HG03066 (cell line): ENCODE measurements around the gene PTCH2.
"Not testable (repeated sequence)": the region's sequence is repeated elsewhere in the genome, so short reads cannot be mapped to it uniquely, and the experiment has no call there.

Experiments
- ATAC-seq: cut with Tn5 transposase; IDR thresholded peaks from one replicate; pipeline ENCODE4 v1.9.1; 2021; ENCODE audit warnings: low read depth; ENCODE audit not compliant: unreplicated experiment

The PTCH2 gene

DNA sequence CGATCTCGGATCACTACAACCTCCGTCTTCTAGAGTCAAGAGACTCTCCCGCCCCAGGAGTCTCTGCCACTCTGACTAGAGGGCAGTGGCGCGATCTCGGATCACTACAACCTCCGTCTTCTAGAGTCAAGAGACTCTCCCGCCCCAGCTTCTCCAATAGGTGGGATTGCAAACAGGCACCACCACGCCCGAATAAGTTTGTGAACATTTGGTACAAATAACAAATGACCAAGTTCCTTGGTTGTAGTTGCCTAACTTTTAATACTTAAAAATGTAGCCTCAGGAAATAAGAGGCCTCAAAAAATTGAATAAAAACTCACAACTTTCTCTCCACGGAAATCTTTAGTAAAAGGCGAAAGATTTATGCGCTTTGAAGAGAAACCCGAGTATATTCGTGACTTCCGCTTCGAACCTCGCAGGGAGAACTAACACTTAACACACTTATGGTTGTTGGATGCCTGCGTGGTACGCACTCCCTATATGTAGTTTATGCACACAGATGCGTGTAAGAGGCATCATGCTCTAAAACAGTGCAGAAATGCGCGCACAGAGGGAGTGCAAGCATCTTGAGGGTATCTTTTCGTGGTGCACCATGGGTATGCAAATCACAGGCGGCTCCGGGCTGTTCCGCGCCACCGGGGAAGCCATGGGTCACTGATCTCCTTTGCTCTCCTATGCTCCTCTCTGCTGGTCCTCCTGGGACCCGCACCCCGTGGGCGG, 23.3 kb downstream of the PTCH2 start:
- peak; percentile 78 for ATAC-seq

DNA sequence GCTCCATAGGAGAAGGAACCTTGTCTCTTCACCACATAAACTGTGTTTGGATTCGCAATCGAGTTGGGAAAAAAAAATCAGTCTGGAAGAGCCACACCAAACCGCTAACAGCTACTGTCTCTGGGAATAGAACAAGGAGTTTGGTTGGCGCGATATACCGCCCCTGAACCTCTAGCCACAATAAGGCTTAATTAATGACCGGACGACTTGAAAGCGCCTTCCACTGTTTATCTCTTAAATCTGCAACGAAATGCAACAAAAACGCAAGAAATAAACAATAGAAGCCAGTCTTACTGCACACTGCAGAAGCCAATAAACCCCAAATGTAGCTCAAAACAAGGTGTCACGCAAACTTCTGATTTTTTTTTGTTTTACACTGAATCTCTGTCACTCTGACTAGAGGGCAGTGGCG, 23.9 kb downstream of the PTCH2 start:
- ATAC-seq, result no peak

DNA sequence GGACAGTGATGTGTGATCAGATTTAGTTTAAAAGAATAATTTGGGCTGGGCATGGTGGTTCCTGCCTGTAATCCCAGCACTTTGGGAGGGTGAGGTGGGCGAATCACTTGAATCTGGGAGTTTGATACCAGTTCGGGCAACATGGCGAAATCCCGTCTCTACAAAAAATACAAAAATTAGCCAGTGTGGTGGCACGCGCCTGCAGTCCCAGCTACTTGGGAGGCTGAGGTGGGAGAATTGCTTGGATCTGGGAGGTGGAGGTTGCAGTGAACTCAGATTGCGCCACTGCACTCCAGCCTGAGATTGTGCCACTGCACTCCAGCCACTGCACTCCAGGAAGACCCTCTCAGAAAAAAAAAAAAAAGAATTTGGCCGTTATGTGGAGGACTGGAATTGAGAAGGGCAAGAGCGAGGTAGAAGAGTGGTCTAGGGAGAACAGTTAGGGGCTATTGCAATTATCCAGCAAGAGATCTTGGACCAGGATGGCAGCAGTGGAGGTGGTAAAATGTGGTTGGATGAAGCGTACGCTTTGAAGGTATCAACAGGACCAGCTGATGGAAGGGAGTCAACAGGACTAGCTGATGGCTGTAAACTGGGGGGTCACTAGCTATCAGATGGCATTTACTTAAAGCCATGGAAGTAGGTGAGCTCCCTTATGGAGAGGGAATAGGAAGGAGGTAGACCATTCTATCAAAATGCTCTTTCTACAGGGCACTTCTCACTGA, 25.1 kb downstream of the PTCH2 start:
- no peak for ATAC-seq

DNA sequence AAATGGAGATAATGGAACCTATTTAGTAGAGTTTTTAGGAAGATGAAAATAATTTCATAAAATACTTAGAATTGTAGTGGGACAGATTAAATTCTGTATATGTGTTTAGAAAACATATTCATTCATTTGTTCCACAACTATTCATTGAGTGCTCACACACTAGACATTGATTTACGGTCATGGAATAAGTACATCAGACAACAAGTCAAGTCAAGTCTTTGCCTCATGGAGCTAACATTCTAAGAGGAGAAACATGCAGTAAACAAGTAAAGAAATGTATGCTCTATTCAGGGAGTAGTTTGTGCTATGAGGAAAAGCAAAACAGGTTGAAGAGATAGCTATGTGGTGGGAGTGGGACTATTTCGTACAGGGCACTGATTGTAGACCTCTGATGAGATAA, 25.7 kb downstream of the PTCH2 start:
- ATAC-seq, result no peak

DNA sequence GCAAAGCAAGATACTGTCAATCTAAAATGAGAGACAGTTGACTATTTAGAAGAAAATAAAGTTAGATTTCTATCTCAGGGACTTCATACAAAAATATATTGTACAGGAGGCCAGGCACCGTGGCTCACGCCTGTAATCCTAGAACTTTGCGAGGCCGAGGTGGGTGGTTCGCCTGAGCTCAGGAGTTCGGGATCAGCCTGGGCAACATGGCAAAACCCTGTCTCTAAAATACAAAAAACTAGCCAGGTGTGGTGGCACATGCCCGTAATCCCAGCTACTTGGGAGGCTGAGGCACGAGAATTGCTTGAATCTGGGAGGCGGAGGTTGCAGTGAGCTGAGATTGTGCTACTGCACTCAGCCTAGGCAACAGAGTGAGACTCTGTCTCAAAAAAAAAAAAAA, 27.1 kb downstream of the PTCH2 start:
- ATAC-seq, result not testable (repeated sequence)

DNA sequence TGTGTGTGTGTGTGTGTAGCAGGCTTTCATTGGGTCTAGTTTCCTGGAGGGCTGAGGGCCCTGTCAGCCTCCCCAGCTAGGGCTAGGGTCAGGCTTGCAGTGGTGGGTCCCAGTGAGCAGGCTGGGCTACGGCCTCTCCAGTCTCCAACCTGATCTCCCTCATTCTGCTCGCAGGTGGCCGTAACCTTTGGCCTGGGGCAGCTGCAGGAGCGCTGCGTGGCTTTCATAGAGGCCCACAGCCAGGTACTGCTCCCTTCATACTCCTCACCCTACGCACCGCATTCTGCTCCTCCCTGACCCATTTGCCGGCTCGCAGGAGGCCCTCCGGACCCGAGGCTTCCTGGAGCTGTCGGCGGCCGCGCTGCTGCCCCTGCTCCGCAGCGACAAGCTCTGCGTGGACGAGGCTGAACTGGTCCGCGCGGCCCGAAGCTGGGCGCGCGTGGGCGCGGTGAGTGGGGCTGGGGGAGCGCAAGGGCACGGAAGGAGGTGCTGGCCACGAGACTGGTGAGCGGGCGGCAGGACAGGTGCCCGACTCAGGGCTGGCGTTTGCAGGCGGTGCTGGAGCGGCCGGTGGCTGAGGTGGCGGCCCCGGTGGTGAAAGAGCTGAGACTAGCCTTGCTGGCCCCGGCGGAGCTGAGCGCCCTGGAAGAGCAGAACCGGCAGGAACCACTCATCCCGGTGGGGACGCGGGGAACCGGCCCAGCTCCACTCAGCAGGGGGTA, 30.1 kb downstream of the PTCH2 start:
- no peak for ATAC-seq

DNA sequence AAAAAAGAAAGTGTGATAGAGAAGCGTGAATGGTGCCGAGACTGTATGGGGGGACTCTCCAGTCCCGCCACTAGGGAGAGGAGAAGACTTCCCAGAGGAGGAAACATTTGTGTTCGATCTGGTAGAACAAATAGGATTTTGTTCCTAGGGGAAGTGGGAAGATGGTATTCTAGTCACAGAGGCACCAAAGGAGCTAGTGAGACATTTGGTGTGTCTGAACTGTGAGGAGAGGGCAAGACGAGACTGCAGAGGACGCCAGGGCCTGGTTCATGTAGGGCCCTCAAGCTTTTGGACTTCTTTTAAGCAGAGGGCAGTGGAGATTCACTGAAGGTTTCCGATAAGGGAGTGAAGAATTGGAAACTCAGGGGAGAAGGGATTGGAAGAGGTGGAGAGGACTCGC, 31.8 kb downstream of the PTCH2 start:
- no peak for ATAC-seq

DNA sequence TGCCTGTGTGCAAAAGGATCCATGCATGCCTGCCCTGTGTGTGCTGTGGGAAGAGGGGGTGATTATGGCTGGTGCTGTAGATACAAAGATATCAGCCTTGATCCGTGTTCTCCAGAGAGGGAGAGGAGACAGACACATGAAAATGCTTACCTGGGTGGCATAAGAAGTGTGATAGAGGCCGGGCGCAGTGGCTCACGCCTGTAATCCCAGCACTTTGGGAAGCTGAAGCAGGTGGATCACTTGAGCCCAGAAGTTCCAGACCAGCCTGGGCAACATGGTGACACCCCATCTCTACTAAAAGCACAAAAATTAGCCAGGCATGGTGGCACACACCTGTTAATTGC, 32.3 kb downstream of the PTCH2 start:
- not testable (repeated sequence) for ATAC-seq

DNA sequence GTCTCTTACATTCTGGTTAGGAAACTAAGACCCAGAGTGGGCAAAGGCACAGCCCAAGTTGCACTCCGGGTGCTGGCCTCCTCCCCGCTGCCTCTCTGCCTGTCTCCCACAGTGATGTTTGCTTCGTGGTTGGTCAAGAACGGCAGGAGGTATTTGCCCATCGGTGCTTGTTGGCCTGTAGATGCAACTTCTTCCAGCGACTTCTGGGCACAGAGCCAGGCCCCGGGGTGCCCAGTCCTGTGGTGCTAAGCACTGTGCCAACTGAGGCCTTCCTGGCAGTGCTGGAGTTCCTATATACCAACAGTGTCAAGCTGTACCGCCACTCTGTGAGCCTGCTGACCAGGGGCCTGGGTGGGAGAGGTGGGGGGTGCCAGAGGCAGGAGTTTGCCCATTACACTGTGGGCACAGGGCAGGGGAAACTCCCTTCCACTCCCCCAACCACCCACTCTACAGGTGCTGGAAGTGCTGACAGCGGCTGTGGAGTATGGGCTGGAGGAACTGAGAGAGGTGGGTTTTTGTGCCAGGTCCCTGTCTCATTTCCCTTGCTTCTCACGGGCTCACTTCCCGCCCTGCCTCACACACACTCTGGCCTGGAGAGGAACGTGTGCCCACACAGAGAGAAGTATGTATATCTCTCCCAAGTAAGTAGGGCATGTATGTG, 32.8 kb downstream of the PTCH2 start:
- no peak for ATAC-seq

DNA sequence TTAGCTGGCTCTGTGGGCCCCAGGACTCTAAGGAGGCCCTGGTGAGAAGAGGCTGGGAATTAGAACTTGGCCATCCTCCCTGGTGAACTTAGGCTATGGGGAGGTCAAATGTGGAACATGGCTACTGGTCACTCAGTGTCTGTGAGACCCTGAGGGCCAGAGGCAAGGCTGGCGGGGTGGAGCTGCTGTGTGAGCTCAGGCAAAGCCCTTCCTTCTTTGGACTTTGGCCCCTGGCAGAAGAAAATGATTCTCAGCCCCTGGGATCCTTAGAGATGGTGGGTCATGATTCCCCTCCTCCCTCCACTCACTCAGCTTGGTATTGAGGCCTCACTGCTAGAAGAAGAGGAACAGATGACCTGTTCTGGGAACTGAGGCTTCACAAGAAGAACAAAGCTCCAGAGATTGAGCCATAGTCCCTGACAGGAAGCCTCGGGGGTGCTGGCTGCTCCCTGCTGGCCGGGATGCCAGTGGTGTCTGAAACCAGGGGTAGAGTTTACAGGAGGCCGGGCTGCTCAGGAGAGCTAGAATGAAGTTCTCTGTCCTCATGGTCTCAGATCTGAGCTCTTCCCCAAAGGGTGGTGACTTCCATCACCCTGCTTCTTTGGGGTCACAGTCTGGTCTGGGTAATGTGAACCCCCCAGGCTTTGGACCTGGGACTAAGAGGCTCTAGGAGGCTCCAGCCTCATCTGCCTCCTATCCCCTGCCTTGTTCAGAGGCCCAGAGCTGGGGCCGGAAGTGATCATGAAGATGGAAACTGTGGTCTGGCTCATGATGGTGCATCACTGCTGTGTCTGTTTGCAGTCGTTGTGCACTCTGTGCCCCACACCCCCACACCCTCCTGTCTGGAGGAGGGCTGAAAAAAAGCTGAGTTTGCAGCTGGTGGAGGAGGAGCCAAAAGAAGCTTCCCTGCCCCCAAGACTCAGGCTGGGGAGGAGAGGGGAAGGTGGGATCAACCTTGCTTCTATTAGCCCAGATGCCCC, 33.8 kb downstream of the PTCH2 start:
- peak; percentile 56 for ATAC-seq

DNA sequence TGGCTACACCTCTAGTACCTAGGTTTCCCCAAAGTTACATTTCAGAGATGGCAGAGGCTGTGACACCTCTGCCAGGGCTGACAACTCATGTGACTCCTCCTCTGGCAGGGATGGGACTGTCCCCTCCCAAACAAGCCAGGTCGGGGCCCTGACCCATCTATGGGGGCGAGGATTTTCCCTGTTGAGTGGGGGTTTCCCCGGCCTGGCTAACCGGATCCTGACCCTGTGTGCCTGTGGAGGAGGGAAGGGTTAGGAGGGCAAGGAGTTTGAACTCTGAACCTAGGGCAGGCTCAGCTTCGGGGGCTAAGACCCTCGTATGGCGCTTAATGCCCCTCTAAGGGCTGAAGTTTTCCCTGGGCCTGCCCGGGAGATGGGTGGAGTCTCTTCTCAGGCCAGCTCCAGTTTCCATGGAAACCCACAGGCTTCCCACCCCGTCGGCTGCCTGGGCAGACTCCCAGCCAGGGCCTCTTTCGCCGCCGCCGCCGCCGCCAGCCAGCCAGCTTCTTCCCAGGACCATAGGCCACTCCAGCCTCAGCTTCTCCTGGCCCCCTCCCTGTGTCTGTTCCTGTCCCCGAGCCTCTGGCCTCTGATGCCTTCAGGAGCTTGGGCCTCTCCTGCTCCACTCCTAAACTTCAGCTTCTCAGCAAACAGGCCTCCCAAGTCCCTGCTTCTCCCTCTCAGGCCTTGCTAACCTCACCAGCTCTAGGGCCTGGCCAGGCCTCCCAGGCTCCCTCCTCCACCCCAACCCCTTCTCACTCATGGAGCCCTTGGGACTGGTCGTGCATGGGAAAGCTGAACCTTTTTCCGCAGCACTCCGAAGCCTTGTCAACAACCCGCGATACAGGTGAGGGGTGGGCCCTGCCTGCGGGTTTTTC, 34.8 kb downstream of the PTCH2 start, which contains the start of gene BTBD19:
TSS of gene BTBD19 (plus strand) at position 461 of the 875 bp plus-strand sequence. CDS start at position 759, 298 bp downstream.
- ATAC-seq, result peak; percentile 25

DNA sequence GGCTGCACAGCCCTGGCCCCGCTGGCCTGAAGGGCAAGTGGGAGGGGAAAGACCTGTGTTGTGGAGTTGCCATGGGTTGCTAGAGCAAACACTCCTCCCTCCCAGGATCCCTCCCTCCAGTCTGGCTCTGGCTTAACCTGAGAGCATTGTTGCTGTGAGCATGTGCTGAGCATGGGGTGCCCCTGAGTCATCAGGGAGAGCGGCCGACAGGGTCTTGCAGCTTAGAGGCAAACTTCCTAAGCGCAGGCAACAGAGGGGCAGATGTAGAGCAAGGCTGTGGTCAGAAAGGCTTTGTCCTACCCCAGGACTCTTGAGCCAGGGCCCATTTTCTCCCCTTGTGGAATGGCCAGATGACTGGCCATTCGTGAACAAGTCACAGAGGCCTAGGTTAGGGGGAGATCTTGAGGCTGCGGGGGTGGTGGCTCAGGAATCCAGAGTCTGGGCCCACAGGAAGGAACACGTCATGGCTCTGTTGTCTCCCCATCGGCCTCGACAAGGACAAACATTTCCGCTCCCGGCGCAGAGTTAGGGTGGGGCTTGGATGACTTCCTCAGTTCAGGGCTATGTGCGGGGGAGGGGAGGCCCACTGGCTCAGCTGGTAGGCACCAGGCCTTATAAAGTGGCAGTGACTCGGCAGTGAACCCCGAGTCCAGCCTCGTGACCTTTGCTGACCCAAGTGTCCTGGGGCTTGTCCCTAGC, 35.5 kb downstream of the PTCH2 start:
- peak; percentile 34 for ATAC-seq

DNA sequence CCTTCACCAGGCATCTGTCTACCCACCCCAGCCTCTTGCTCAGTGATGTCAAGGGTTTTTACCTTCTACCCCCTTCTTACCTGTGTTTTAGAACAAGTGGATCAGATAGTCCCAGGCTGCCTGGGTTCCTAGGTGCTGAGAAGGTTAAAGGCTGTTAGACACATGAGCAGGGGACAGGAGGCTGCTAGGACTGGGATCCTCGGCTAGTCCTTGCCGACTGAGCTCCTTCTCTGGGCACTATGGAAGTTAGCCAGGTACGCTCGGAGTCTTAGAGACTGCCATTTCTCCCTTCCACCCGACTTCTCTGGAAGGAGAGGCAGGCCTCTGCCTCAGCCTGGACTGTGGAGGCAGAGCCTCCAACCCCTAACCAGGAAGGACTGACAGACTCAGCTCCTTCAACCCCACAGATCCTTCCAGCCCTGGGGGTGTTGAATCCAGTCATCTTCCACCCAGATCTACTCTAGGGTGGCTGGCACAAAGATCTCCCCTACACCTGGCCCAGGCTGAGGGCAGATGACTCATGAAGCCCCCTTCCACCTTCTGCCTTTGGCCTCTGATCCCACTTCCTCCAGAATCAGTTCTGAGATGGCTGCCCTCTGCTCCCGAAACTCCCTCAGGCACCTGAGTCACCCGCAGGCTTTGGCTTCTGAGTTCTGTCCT, 36.2 kb downstream of the PTCH2 start, which contains the start of gene DYNLT4:
TSS of gene DYNLT4 (minus strand) at position 648 of the 660 bp plus-strand sequence. CDS start 683 bp downstream, outside the sequence.
- no peak for ATAC-seq

DNA sequence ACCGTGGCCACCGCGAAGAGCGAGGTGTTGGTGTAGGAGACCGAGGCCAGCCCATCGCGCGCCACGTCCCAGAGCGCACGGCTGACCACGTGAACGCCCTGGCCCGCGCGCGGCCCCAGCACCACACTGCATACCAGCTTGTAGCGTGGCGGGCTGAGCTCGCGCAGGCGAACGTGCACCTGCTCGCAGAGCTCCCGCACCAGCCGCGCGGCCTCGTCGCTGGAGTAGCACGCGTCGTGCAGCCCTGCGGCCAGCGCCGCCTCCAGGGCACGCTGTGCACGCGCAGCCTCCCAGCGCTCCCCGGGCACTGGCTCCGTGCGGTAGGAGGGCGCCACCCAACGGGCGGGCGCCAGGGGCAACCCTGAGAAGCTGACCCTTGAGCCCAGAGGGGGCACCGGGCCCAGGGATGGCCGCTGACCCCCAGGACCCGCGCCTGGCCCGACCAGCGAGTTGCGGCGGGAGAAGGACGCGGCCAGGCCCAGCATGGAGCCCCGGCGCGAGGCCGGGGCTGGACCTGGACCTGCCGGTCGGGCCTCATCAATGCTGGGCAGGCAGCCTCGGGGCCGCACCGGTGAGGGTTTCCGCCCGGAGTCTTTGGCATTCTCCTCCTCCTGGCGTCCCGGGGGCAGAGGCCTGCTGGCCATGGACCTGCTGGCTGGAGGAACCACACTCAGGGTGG, 36.9 kb downstream of the PTCH2 start:
- no peak for ATAC-seq

DNA sequence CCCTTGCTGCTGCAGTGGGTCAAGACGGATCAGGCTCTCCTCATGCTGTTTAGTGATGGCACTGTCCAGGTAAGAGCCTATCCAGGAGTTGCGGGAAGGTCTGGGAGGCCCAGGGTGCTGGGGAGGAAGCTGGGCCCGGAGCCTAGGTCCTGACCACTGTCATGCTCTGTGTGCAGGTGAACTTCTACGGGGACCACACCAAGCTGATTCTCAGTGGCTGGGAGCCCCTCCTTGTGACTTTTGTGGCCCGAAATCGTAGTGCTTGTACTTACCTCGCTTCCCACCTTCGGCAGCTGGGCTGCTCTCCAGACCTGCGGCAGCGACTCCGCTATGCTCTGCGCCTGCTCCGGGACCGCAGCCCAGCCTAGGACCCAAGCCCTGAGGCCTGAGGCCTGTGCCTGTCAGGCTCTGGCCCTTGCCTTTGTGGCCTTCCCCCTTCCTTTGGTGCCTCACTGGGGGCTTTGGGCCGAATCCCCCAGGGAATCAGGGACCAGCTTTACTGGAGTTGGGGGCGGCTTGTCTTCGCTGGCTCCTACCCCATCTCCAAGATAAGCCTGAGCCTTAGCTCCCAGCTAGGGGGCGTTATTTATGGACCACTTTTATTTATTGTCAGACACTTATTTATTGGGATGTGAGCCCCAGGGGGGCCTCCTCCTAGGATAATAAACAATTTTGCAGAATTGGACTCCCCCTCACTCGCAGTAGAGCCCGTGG, 37.6 kb downstream of the PTCH2 start:
- ATAC-seq, result no peak

DNA sequence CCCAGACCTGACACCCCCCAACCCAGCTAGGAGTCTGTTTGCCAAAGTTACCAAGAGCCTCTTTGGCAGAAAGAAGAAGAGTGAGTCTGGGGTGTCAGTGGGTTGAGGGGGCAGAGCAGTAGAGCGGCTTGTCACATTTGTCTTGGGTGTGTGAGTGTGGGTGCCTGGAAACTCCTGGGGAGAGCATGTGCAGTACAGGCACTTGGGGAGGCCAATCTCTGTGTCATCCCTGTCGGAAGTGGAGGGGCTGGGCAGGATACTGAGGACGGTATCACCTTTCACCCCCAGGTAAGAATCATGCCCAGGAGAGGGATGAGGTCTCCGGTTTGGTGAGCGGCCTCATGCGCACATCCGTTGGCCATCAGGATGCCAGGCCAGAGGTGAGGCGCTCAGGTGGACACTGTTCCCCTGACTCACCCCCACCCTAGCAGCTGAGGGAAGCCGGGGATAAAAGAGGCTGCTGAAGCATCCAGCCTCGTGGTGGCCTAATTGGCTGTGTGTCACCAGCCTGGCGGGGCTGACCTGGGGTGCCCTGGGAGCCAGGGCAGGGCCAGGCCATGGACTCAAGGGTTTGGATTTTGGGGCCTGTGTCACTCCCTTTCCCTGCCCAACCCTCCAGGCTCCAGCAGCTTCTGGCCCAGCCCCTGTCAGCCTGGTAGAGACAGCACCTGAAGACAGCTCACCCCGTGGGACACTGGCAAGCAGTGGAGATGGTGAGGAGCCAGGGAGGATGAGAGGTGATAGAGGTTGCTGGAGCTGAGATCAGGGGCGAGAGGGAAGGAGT, 39.5 kb downstream of the PTCH2 start:
- ATAC-seq, result no peak
